GM13976 (cell line): ENCODE results near the gene UBE2G2.

Source experiments
- DNase-seq: peaks from one replicate; pipeline ENCODE4 v3.0.0; 2012; ENCODE audit warnings: low spot score
- in situ Hi-C: fragments of 300-500 bp; cut with MboI; formaldehyde crosslinking; loops from one replicate; pipeline ENCODE4 v1.12.0; 2022; ENCODE audit warnings: low sequenced_read_pairs, mixed read lengths, inconsistent platforms; ENCODE audit not compliant: unreplicated experiment
- TF ChIP-seq, protein P1 (sequence below): IDR thresholded peaks from 2 replicates; pipeline ENCODE4 v1.5.1; 2012; ENCODE audit warnings: borderline replicate concordance, mild to moderate bottlenecking; ENCODE audit not compliant: insufficient read depth; ENCODE audit errors: extremely low read depth, missing control alignments, control extremely low read depth

The UBE2G2 gene

GRCh38 chr21:44741921-44742320, 59.7 kb downstream of the UBE2G2 start:
- TF ChIP-seq, protein P1, sequence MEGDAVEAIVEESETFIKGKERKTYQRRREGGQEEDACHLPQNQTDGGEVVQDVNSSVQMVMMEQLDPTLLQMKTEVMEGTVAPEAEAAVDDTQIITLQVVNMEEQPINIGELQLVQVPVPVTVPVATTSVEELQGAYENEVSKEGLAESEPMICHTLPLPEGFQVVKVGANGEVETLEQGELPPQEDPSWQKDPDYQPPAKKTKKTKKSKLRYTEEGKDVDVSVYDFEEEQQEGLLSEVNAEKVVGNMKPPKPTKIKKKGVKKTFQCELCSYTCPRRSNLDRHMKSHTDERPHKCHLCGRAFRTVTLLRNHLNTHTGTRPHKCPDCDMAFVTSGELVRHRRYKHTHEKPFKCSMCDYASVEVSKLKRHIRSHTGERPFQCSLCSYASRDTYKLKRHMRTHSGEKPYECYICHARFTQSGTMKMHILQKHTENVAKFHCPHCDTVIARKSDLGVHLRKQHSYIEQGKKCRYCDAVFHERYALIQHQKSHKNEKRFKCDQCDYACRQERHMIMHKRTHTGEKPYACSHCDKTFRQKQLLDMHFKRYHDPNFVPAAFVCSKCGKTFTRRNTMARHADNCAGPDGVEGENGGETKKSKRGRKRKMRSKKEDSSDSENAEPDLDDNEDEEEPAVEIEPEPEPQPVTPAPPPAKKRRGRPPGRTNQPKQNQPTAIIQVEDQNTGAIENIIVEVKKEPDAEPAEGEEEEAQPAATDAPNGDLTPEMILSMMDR: no peak
- no peak for DNase-seq
- in situ Hi-C loops: no loop called here

DNA sequence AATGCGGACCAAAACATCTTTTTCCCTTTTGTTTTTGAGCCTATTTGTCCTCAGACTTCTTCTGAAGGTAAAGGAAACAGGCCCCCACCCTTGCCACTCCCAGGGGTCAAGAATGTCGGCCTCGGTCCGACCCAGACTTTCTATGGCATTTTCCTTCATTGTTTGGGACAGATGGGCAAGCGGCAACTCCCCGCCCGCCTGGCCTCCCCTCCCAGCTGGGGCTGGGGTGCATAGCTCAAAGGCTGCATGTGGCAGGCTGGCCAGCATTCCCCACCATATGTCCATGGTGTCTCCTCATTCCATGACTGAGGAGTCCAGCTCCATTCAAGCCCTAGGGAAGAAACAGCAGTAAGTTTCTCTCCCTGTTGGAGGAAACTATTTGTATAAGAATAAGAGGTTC, 60.9 kb downstream of the UBE2G2 start:
- DNase-seq: no peak
- in situ Hi-C loops: no loop called here
- TF ChIP-seq, protein P1: no peak

DNA sequence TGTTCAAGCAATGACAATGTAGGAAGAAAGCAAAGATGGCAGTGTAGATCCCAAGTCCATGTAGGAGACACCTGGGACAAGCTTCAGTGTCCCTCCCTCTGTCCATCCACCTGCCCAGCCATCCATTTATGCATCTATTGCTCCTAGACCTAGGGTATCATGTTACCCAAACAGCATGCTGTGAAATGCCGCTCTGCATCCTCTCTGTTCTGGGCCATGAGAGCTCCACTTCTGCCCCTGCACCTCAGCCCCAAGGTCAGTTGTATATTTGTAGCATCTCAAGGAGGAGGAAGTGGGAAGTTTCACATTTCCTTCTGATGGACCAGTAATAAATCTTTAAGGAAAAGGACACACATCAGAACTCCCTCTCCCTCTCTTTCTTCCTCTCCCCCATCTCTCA, 62.3 kb downstream of the UBE2G2 start:
- DNase-seq: no peak
- in situ Hi-C loops: no loop called here
- TF ChIP-seq, protein P1: no peak

DNA sequence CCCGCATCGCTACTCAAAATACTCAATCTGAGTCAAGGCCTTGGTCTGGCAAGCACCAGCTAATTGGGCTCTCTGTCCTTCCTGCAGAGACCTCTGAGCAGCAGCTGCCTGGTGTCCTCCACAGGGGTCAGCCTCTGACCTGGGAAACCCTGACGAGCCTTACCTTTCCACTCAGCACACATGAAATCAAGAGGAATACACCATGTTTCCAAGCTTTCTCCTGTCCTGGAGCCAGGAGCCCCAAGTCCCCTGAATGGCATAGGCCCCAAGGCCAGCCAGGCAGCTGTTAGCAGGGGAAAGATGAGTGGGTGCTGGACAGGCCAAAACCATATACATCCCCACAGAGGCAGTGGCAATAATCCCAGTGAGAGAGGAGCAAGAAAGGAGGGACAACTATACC, 63.0 kb downstream of the UBE2G2 start:
- in situ Hi-C loops: no loop called here
- TF ChIP-seq, protein P1: no peak
- DNase-seq: peak; percentile 8

DNA sequence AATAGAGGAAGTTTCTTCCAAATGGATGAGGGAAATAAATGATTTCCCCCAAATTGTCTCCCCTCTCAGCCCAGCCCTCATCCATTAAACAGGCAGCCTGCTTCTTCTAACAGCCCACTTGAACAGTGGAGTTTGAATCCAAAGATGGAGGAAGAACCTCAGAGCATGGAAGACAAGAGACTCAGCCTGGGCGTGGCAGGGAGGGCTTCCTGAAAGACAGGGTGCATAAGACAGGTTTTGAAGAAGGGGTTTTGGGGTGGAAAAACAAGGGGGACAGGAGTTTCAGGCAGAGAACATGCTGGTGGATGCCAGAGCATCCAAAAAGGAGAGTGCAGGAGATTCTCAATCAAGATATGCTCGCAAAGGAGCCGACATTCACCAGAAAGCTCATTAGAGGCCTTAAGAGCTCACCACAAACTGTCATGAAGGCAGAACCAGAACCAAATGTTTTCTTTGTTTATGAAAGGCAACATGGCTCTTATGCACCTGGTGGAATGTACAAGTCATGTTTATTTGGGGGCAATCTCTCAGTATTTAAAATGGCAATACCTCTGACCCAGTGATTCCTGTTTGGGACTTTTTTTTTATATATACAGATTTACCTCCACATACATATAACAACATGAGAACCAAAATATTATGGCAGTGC, 63.8 kb downstream of the UBE2G2 start:
- TF ChIP-seq, protein P1: no peak
- no peak for DNase-seq
- in situ Hi-C loops: no loop called here

GRCh38 chr21:44736291-44737004, 65.2 kb downstream of the UBE2G2 start:
- in situ Hi-C loops: no loop called here
- peak; percentile 18 for DNase-seq
- TF ChIP-seq, protein P1: no peak

DNA sequence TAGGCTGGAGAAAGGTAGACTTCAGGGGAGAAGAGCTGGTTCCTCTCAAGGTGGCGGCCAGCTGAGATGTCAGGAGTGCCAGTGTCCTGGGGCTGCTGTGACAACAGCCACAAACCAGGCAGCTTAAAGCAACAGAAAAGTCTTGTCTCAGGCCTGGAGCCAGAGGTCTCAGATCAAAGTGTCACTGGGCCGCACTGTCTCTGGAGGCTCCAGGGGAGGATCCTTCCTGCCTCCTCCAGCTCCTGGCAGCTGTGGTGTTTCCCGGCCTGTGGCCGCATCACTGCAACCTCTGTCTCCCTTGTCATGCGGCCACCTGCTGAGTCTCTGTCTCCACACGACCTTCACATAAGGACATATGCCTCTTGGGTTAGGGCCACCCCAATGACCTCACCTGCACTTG, 65.8 kb downstream of the UBE2G2 start:
- in situ Hi-C loops: no loop called here
- TF ChIP-seq, protein P1: no peak
- peak; percentile 9 for DNase-seq
